CD14-positive monocyte (primary cell): ENCODE results near the gene CHN2. TPM values are rescaled to one million over a fixed set of nuclear protein-coding genes. Genes with fewer than 3 reads are reported as not detected.

Experiments used
- DNase-seq, 3 donors: peaks; one replicate each; pipeline ENCODE4 v3.0.0-alpha.2; 2011 to 2022
- H2AFZ ChIP-seq: 2 replicates; pipeline ENCODE4 v1.6.0; 2012; ENCODE audit warnings: mild to moderate bottlenecking, low read depth, low read length, inconsistent platforms; ENCODE audit not compliant: insufficient read depth, poor library complexity, severe bottlenecking
- H3K27ac ChIP-seq, 2 donors: 1 replicate in 1 of 2; 2 replicates in 1 of 2; pipeline ENCODE4 v1.5.1; 2012 to 2013; ENCODE audit warnings: low read length in 2 of 2, control low read depth in 1 of 2, inconsistent platforms in 1 of 2, low read depth in 1 of 2, mild to moderate bottlenecking in 1 of 2
- H3K27me3 ChIP-seq, 2 donors: one replicate each; pipeline versions ENCODE4 v1.6.0 to v1.6.1; 2011 to 2013; ENCODE audit warnings: low read length in 2 of 2; ENCODE audit not compliant: control insufficient read depth in 2 of 2, insufficient read depth in 2 of 2
- H3K36me3 ChIP-seq, 2 donors: replicated peaks in 1 of 2; 1 replicate in 1 of 2; 2 replicates in 1 of 2; pipeline versions ENCODE4 v1.5.1 to v1.6.1; 2012 to 2013; ENCODE audit warnings: low read length in 2 of 2, control low read depth in 1 of 2, inconsistent platforms in 1 of 2, mild to moderate bottlenecking in 1 of 2; ENCODE audit not compliant: insufficient read depth in 2 of 2, control insufficient read depth in 1 of 2
- H3K4me1 ChIP-seq, 2 donors: 1 replicate in 1 of 2; 2 replicates in 1 of 2; pipeline versions ENCODE4 v1.5.1 to v1.6.1; 2012 to 2013; ENCODE audit warnings: low read length in 2 of 2, control low read depth in 1 of 2, inconsistent platforms in 1 of 2, mild to moderate bottlenecking in 1 of 2, moderate library complexity in 1 of 2; ENCODE audit not compliant: insufficient read depth in 2 of 2, control insufficient read depth in 1 of 2
- H3K4me2 ChIP-seq: replicated peaks from 2 replicates; pipeline ENCODE3; 2012; ENCODE audit warnings: low read length, moderate library complexity, mild to moderate bottlenecking; ENCODE audit not compliant: poor library complexity, severe bottlenecking; ENCODE audit errors: extremely low read depth
- H3K4me3 ChIP-seq, 3 experiments: fragments of 200-600 bp in 1 of 3; sonication (generic) in 1 of 3; replicated peaks in 1 of 3; 1 replicate in 2 of 3; 2 replicates in 1 of 3; pipeline ENCODE4 v1.5.1; 2011 to 2013; ENCODE audit warnings: low read length in 3 of 3, mild to moderate bottlenecking in 3 of 3, control low read depth in 2 of 3, low read depth in 2 of 3, inconsistent platforms in 1 of 3, moderate library complexity in 1 of 3
- H3K79me2 ChIP-seq: 2 replicates; pipeline ENCODE4 v1.6.0; 2012; ENCODE audit warnings: mild to moderate bottlenecking, control low read depth, inconsistent platforms, low read length, moderate library complexity; ENCODE audit not compliant: insufficient read depth
- H3K9ac ChIP-seq: 2 replicates; pipeline ENCODE4 v1.6.0; 2017; ENCODE audit warnings: low read length, mild to moderate bottlenecking; ENCODE audit not compliant: insufficient read depth, poor library complexity, severe bottlenecking
- H3K9me3 ChIP-seq, 2 donors: replicated peaks in 1 of 2; 1 replicate in 1 of 2; 2 replicates in 1 of 2; pipeline versions ENCODE4 v1.5.1 to v1.6.1; 2012 to 2013; ENCODE audit warnings: low read length in 2 of 2, control low read depth in 1 of 2; ENCODE audit not compliant: control insufficient read depth in 1 of 2, insufficient read depth in 1 of 2
- H4K20me1 ChIP-seq: 2 replicates; pipeline ENCODE4 v1.6.0; 2012; ENCODE audit warnings: mild to moderate bottlenecking, low read length, control low read depth, moderate library complexity; ENCODE audit not compliant: insufficient read depth
- H3K27ac Mint-ChIP-seq, 7 donors: one replicate each; pipeline ENCODE4 v1.8.0; 2020; ENCODE audit warnings: mild to moderate bottlenecking in 7 of 7, mixed read lengths in 7 of 7, moderate library complexity in 6 of 7, inconsistent platforms in 2 of 7
- H3K27me3 Mint-ChIP-seq, 3 donors: one replicate each; pipeline ENCODE4 v1.8.0; 2021 to 2022; ENCODE audit warnings: low read depth in 3 of 3, mild to moderate bottlenecking in 3 of 3, mixed read lengths in 3 of 3, moderate library complexity in 3 of 3, inconsistent platforms in 1 of 3
- H3K36me3 Mint-ChIP-seq, 2 donors: one replicate each; pipeline ENCODE4 v1.8.0; 2020; ENCODE audit warnings: mixed read lengths in 2 of 2, inconsistent platforms in 1 of 2, mild to moderate bottlenecking in 1 of 2
- H3K4me1 Mint-ChIP-seq: one replicate; pipeline ENCODE4 v1.8.0; 2020; ENCODE audit warnings: mild to moderate bottlenecking, mixed read lengths
- H3K4me3 Mint-ChIP-seq, 2 donors: one replicate each; pipeline ENCODE4 v1.8.0; 2020; ENCODE audit warnings: mild to moderate bottlenecking in 2 of 2, mixed read lengths in 2 of 2, moderate library complexity in 1 of 2
- H3K9me3 Mint-ChIP-seq, 7 donors: one replicate each; pipeline ENCODE4 v1.8.0; 2020 to 2022; ENCODE audit warnings: mixed read lengths in 7 of 7, mild to moderate bottlenecking in 6 of 7, moderate library complexity in 6 of 7, inconsistent platforms in 2 of 7
- WGBS: methylation state at CpG from one replicate; pipeline ENCODE4 v1.1.5; 2013; ENCODE audit warnings: missing lambda C conversion rate; ENCODE audit not compliant: insufficient coverage; 5-methylcytosine and 5-hydroxymethylcytosine counted together
- intact Hi-C, 2 donors: fragments of 100-400 bp; cut with micrococcal nuclease; formaldehyde crosslinking; loops; one replicate each; pipeline versions ENCODE4 v1.15.0 to v1.15.1; 2023
- polyA plus RNA-seq, 3 donors: library from polyadenylated mRNA; depleted of rRNA in 1 of 3; unstranded in 2 of 3; stranded (reverse) in 1 of 3; fragments of 300-500 nt in 2 of 3; fragments of >200 nt in 1 of 3; fragmentation: Illumina TruSeq in 2 of 3; gene quantifications; 1 replicate in 2 of 3; 2 replicates in 1 of 3; pipeline ENCODE4 v1.2.3, GENCODE V29; 2012 to 2021
- TF ChIP-seq, protein P1 (sequence below): fragments of 200-600 bp; IDR thresholded peaks from one replicate; pipeline ENCODE4 v1.8.0; 2022; ENCODE audit warnings: antibody characterized with exemption, mild to moderate bottlenecking

Gene CHN2
- polyA plus RNA-seq, 3 donors: 26.6 to 66.5 (median 44.8) TPM

DNA sequence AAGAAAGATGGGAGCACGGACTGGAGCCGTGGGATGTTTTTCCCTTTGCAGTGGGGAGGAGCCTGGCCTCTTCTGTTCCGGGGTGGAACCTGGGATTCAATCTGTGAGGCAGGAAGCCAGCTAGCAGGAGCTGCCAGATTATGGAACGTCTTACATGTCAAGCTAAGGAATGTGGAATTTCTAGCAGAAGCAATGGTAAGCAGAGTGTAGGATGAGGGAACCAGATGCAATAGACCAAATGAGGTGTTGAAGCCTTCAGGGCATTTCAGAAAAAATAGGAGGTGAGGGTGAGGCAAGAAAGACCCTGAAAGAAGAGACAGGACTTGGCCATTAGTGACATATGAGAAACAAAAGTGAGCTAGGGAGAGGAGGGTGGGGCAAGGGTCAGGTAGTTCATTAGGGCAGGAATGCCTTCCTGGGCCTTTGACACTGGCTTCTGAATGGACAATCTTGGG is 105.5 kb downstream of the CHN2 start:
- TF ChIP-seq, protein P1, sequence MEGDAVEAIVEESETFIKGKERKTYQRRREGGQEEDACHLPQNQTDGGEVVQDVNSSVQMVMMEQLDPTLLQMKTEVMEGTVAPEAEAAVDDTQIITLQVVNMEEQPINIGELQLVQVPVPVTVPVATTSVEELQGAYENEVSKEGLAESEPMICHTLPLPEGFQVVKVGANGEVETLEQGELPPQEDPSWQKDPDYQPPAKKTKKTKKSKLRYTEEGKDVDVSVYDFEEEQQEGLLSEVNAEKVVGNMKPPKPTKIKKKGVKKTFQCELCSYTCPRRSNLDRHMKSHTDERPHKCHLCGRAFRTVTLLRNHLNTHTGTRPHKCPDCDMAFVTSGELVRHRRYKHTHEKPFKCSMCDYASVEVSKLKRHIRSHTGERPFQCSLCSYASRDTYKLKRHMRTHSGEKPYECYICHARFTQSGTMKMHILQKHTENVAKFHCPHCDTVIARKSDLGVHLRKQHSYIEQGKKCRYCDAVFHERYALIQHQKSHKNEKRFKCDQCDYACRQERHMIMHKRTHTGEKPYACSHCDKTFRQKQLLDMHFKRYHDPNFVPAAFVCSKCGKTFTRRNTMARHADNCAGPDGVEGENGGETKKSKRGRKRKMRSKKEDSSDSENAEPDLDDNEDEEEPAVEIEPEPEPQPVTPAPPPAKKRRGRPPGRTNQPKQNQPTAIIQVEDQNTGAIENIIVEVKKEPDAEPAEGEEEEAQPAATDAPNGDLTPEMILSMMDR: no peak
- Mint-ChIP-seq H3K27ac (no peak overlapping the region), H3K4me1 (peaks cover 15% of the 10 kb centered on the region), H3K4me3 (no peak overlapping the region), H3K9me3 (peaks cover 0 to 3% (median 2%) of the 10 kb centered on the region in 7 donors), H3K36me3 (peaks cover 5 to 11% of the 10 kb centered on the region in 2 donors), H3K27me3 (peaks cover 0 to 2% (median 1%) of the 10 kb centered on the region in 3 donors)
- no peak overlapping the region for H3K27ac ChIP-seq
- H3K9me3 ChIP-seq: no peaks in the 10 kb centered on the region
- H4K20me1 ChIP-seq: peaks cover 79% of the 10 kb centered on the region
- H3K9ac ChIP-seq: no peak overlapping the region
- no peaks in the 10 kb centered on the region for H3K36me3 ChIP-seq
- no peak overlapping the region for H3K4me2 ChIP-seq
- intact Hi-C loops: no loop called here
- H2AFZ ChIP-seq: no peak overlapping the region
- WGBS: 100% methylated on average over 4 of the region's 4 CpGs
- no peak for DNase-seq
- no peaks in the 10 kb centered on the region for H3K27me3 ChIP-seq
- no peaks in the 10 kb centered on the region for H3K79me2 ChIP-seq
- H3K4me1 ChIP-seq: peaks cover 11 to 14% of the 10 kb centered on the region in 2 donors
- no peak overlapping the region for H3K4me3 ChIP-seq

DNA sequence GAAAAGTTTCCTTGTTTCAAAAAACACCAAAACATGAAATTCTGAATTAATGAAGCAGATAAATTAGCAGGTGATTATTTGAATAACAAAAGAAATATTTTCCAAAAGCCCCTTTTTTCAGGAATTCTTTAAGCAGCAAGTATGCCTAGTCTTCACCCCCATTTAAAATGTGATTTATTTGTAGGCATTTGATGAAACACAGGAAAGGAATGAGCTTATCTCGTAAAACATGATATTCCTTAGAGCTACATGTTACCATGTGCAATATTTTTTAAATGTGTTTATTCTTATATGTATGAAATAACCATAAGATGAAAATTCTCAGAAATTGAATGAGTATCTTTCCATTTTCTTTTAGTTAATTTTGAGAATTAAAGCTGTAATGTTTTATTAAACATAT is 106.1 kb downstream of the CHN2 start:
- DNase-seq: no peak
- Histone ChIP-seq H4K20me1 (peaks cover 84% of the 10 kb centered on the region), H3K9ac (no peak overlapping the region), H3K36me3 (no peaks in the 10 kb centered on the region), H3K27me3 (no peaks in the 10 kb centered on the region), H3K4me3 (no peak overlapping the region), H3K4me2 (no peak overlapping the region), H3K79me2 (no peaks in the 10 kb centered on the region), H3K27ac (no peak overlapping the region), H3K9me3 (no peaks in the 10 kb centered on the region), H2AFZ (no peak overlapping the region), H3K4me1 (peaks cover 11 to 14% of the 10 kb centered on the region in 2 donors)
- Mint-ChIP-seq H3K36me3 (peaks cover 5 to 11% of the 10 kb centered on the region in 2 donors), H3K4me3 (no peak overlapping the region), H3K9me3 (peaks cover 0 to 3% (median 2%) of the 10 kb centered on the region in 7 donors), H3K27me3 (peaks cover 0 to 2% (median 1%) of the 10 kb centered on the region in 3 donors), H3K4me1 (peaks cover 15% of the 10 kb centered on the region), H3K27ac (no peak overlapping the region)
- intact Hi-C loops: no loop called here
- TF ChIP-seq, protein P1: no peak
- no CpG with 5 or more reads among the region's 1 CpG for WGBS
